Non-pigmented ciliary epithelial cell (primary cell): Measurements from ENCODE around the gene HIGD1C.
"Not testable (repeated sequence)": the region's sequence is repeated elsewhere in the genome, so short reads cannot be mapped to it uniquely, and the experiment has no call there.

Experiments
- DNase-seq: peaks from one replicate; pipeline ENCODE4 v3.0.0-alpha.2; 2010; ENCODE audit warnings: low read depth

The HIGD1C gene

GRCh38 chr12:50984586-50985298 is 32.4 kb downstream of the HIGD1C start:
- no peak for DNase-seq

DNA sequence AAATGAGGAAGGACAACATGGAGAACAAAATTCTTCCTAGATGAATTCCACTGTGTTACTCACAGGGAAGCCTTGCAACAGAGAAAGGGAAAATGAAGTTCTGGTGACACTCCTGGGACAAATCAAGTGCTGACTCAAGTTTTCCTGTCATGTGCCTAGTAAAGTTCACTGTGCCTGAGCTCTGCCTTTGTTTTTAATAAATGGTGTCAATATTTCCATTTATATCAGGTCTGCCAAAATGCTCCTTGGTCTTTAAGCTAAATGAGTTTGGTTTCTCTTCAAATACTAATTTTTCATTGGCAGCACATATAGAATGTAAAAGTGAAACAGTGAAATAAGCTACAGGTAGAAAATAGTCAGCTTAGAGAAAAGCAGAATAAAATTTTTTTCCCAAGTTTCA is 33.0 kb downstream of the HIGD1C start:
- DNase-seq, result peak; percentile 52

DNA sequence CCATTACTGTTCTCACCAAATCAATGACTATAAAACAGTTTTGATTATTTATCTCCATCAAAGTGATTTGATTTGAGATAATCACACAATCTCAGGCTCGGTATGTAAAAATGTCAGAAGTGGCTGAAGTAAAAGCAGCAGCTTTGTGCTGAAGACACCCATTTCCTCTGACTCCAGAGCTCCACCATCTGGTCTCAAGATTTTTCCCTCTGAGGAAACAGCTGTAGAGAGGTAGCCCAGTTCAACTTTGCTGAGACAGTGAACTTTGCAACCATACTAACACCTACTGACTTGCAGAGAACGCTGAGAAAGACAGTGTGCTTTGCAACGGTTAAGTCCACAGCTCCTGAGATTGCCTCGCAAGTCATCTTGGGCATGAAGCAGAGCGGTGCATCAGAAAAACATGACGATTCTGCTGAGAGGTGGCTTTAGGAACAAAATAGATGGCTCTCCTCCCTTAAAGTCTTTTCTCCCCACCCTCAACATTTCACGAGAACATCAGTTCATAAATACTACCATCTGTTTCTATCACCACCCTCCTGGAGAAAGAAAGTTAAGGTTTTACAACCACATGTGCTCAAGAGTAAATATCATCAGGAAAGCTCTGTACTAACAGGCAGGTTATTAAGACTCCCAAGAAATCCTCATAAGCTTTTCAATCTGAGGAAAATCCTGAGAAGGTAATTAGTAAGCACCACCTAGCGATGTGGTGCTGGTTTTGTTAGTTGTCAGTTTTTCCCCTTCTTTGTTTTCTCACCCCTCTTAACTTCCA is 34.8 kb downstream of the HIGD1C start:
- no peak for DNase-seq

DNA sequence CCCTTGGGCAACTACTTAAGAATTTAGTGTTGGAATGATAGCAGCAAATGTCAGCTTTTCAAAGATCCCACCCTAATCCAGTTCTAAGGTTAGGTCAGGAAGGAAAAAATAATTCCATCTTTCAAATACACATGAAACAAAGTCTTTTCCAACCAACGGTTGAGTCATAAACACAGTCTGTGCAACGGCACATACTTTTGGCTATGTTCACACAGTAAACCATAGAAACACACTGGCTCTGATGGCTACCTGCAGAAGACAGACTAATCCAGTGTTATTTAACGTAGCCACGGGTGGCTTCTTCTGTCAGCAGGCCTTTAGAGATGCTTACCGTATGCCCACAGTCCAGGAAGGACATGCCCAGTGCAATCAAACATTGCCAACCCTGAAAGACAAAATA is 35.7 kb downstream of the HIGD1C start:
- no peak for DNase-seq

DNA sequence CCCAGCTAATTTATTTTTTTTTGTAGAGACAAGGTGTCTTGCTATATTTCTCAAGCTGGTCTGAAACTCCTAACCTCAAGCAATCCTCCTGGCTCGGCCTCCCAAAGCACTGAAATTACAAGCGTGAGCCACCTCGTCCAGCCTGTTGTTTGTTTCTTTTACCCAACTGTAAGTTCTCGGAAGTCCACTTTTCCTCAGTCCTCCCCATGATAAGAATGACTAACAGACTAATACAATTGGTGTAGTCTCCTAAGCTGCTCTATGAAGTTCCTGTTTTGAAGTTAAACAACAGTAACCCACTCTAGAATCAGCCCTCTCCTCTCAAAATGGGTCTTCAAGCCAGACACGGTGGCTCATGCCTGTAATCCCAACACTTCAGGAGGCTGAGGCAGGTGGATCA is 36.5 kb downstream of the HIGD1C start:
- no peak for DNase-seq

DNA sequence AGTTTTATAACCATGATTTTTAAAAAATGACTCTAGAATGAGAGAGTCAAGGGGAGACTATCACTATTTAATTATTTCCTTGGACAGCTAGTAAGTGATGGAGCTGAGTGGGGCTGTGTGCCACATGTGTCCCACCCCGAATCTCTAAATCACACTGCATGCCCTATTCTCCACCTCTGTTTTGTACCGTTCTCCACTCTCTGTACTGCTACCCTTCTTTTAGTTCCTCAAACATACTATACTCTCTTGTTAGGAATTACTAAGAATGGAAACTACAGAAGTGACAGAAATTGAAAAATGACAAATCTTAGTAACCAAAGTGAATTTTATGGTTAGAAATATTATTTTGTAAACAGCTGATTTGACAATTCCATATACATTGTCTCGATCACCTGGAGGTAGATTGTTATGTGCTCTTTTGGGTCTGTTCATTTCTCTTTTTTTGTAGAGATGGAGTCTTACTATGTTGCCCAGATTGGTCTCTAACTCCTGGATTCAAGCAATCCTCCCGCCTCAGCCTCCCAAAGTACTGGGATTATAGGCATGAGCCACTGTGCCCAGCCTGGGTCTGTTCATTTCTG is 37.9 kb downstream of the HIGD1C start:
- DNase-seq, result no peak

DNA sequence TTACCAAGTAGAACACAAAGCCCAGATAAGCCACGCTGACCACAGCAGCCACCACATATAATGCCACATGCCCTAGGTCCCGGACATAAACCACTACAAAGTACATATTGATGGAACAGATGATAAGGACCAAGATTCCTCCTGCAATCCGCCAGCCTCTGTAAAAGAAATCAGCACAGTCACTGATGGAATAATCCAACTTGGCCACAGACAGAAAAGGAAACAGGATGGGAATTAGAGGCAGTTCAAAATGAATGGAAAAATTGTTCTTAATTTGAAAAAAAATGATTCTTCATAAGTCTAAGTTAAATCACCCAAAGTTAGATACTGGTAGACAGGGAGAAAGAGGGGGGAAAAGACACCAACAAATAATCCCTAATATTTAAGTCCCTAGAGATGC is 38.4 kb downstream of the HIGD1C start:
- no peak for DNase-seq

- no peak for DNase-seq
These were observed 38.9 kb downstream of the HIGD1C start for GRCh38 chr12:50991291-50991690.

DNA sequence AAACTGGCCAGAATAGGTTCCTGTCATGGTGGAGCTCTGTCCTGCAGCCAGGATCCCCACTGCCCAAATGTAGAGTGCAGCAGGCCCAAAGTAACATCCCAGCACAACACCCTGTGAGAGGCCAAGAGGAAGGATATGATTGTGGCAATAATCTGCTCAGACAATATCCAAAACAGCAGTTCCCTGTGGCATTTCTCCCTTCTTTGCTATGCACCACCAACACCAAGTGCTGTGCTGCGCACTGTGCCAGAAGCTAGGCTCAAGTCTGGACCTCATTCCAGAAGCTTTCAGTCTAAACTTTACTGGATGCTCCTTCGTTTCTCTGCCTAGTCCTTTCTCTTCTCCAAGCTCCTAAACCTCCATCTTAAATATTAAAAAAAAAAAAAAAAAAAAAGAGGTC is 40.5 kb downstream of the HIGD1C start:
- DNase-seq, result no peak

- no peak for DNase-seq
These were observed 46.7 kb downstream of the HIGD1C start for GRCh38 chr12:50999093-50999492.

DNA sequence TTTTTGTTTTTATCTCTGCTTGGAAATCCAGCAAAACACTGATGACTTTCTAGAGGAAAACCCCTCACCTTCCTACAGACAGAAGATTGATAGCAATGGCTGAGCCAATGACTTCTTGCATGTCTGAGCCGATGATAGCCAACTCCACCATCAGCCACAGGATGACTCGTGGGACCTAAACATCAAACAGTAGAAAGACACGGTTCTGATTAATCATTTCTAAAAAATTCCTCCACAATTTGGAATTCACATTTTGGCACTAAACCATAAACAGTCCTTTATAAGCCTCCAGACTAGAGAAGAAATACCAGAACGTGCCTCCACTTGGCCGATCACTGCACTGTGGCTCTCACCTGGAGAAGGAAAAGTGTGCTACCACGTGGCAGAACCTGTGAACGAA is 47.9 kb downstream of the HIGD1C start:
- DNase-seq, result no peak

GRCh38 chr12:51001799-51002198 is 49.5 kb downstream of the HIGD1C start:
- no peak for DNase-seq

GRCh38 chr12:51004504-51004903 is 52.2 kb downstream of the HIGD1C start:
- no peak for DNase-seq

GRCh38 chr12:51005030-51005429 is 52.7 kb downstream of the HIGD1C start:
- DNase-seq, result no peak

GRCh38 chr12:51005671-51006070 is 53.3 kb downstream of the HIGD1C start:
- no peak for DNase-seq

DNA sequence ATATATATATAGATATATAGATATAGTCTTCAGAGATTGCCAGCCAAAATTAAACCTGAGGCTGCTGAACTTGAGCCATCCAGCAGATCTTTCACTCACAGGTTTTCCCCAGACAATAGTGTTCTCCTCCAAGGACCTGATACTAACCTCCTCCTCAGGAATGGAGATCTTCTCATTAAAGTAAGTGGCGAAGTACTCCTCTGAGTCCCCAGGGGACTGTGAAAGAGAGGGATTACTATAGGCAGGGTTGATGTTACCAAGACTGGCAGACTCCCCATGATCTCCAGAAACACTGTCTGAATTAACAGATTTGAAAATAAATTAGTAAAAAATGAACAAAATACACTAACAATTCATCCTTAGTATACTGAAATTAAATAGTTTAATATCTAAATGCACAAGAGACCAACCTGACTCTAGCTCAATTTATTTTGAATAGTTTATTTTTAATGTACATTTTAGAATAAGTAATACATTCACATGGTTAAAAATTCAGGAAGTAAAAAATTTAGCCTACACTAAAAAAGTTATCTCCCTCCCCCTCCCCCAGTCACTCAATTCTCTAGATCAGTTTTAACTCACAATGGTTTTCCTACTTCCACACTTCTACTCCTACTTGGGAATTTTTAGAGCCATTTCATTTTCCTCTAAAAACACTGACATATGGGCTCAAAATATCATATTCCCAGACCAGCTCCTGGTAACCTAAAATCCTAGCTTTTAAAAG is 56.1 kb downstream of the HIGD1C start:
- no peak for DNase-seq

DNA sequence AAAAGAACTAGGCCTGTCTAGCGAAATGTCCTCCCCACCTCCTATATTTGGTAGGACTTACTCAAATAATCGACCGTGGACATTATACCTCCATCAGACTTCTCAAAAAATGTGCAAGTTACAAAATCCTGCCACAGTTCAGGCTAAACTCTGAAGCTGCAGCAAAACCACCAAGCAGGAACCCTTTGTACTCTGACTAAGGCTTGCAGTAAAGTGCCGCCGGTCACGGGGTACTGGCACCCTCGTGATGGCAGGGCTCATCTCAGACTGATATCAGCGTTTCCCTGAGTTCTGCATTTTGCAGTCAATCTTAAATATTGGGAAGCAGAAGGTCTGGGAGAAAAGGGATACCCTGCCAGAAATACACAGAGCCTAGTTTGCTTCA is 56.7 kb downstream of the HIGD1C start:
- DNase-seq, result no peak

DNA sequence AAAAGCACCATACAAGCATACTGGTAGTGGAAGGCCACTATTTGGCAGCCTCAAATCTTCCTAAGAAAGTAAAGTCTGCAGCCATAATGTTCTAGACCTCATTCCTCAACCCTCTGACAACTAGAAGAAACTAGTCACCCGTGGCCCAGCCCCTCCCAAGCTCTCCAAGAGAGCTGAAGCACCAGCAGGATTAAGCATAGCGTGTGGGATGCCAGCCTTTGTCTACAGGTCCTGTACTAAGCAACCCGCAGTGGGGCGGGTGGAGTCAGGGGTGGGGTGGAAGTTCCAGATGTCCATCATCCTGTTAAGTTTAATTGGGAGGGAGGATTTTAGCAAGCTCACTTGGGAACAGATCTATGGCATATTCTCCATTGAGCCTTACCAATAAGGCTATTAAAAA is 59.6 kb downstream of the HIGD1C start:
- no peak for DNase-seq

GRCh38 chr12:51012570-51013236 is 60.4 kb downstream of the HIGD1C start:
- no peak for DNase-seq

- DNase-seq, result no peak
These were observed 61.1 kb downstream of the HIGD1C start for GRCh38 chr12:51013441-51013840.

- not testable (repeated sequence) for DNase-seq
These were observed 62.1 kb downstream of the HIGD1C start for GRCh38 chr12:51014467-51014866.

DNA sequence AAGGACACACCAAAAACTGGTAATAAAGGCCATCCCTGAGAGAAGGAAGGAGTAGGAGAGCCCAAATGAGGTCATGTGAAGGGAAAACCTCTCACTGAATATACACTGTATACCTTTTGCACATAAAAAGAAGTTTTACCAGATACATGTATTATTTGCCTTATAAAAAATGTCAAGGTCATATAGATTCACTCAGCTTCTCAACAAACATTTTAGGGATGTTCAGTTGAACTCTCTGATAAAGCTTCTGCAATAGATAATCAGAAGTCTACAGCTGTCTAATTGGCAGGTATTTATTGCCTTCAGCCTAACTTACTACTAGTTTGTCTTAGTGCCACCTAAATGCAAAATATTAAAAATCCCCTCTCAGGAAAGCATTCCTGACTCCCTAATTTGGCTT is 65.1 kb downstream of the HIGD1C start:
- no peak for DNase-seq
